Kidney (tissue), 14 donors: Measurements from ENCODE around the gene PLEKHM3. TPM values are rescaled to one million over a fixed set of nuclear protein-coding genes. Genes with fewer than 3 reads are reported as not detected.

ENCODE experiments used
- DNase-seq, 5 donors: peaks; one replicate each; pipeline ENCODE4 v3.0.0-alpha.2; 2013 to 2020
- FAIRE-seq: peaks from 2 replicates; lab custom pipeline; 2012; peaks lifted over from hg19 to GRCh38; lab: Jason Lieb, UNC
- H3K27ac ChIP-seq, 2 donors: one replicate each; pipeline ENCODE4 v1.7.0; 2013; ENCODE audit warnings: low read depth in 2 of 2, low read length in 2 of 2, inconsistent platforms in 1 of 2
- H3K27me3 ChIP-seq: one replicate; pipeline ENCODE4 v1.7.1; 2013; ENCODE audit warnings: low read length, inconsistent platforms; ENCODE audit not compliant: control insufficient read depth, insufficient read depth
- H3K36me3 ChIP-seq, 3 donors: one replicate each; pipeline versions ENCODE4 v1.7.0 to v1.7.1; 2013; ENCODE audit warnings: low read length in 3 of 3, control low read depth in 1 of 3, inconsistent platforms in 1 of 3; ENCODE audit not compliant: insufficient read depth in 3 of 3, control insufficient read depth in 2 of 3
- H3K4me1 ChIP-seq, 3 donors: one replicate each; pipeline versions ENCODE4 v1.7.0 to v1.7.1; 2013; ENCODE audit warnings: low read length in 3 of 3, inconsistent platforms in 1 of 3, low read depth in 1 of 3; ENCODE audit not compliant: control insufficient read depth in 2 of 3, insufficient read depth in 2 of 3
- H3K4me3 ChIP-seq, 3 donors: one replicate each; pipeline versions ENCODE4 v1.7.0 to v1.8.1; 2013; ENCODE audit warnings: low read length in 3 of 3, control low read depth in 1 of 3, inconsistent platforms in 1 of 3
- H3K9ac ChIP-seq, 3 donors: one replicate each; pipeline versions ENCODE4 v1.7.0 to v1.7.1; 2013; ENCODE audit warnings: low read length in 3 of 3, control low read depth in 1 of 3, inconsistent platforms in 1 of 3
- H3K9me3 ChIP-seq, 3 donors: one replicate each; pipeline versions ENCODE4 v1.7.0 to v1.7.1; 2013; ENCODE audit warnings: low read length in 3 of 3, control low read depth in 1 of 3, inconsistent platforms in 1 of 3; ENCODE audit not compliant: control insufficient read depth in 2 of 3, insufficient read depth in 1 of 3
- intact Hi-C: fragments of 100-400 bp; cut with DNase I; formaldehyde crosslinking; loops from one replicate; pipeline ENCODE4 v1.11.1; 2022
- polyA plus RNA-seq: library from polyadenylated mRNA; stranded (reverse); fragments of 350-450 nt; fragmentation: Illumina TruSeq; extraction: RNeasy Lipid Tissue Mini Kit (QIAGEN cat#74804); gene quantifications from one replicate; pipeline ENCODE4 v1.2.3, GENCODE V29; 2014; ENCODE audit warnings: low read depth, low replicate concordance; ENCODE audit not compliant: insufficient read depth
- total RNA-seq: library from RNA; stranded (reverse); fragmentation: NEBNext Ultra II Directional; extraction: Animal tissue kit (Norgen Biotek cat#: 25700); gene quantifications from one replicate; pipeline ENCODE4 v1.2.1, GENCODE V29; 2021
- TF ChIP-seq, protein P1 (sequence below): IDR thresholded peaks from 3 replicates; pipeline ENCODE4 v1.5.1; 2012; ENCODE audit warnings: mild to moderate bottlenecking, moderate library complexity, borderline replicate concordance; ENCODE audit not compliant: insufficient read depth; ENCODE audit errors: extremely low read depth
- donor health status: control.
- donor health status: control.
- donor health status: control.
- donor health status: control.
- donor health status: control.
- donor health status: DM: yes; HTN: yes; CAD: no.
- donor health status: Normal renal cell carcinoma (clear cell type).

Gene PLEKHM3
- total and polyA plus RNA-seq, 2 donors from 2014 or later = 4.2 to 13.5 TPM

DNA sequence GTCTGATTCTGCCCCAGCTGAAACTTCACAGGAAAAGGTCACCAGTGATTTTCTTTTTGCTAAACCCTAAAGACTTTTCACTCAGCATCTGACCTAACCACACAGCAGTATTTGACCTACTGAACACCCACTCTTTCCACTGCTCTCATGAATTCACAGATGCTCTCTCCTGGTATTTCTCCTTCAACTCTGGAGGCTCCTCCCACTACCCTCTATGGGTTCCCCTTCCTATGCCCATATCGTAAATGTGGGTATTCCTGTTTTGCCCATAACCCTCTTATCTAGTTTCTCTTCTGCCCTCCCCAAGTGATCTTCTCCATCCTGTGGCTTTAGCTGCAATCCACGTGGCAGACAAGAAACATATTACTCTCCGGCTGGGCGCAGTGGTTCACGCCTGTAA, 7.6 kb downstream of the PLEKHM3 start:
- Histone ChIP-seq H3K27ac (no peak overlapping the region), H3K4me3 (no peak overlapping the region), H3K27me3 (no peaks in the 10 kb centered on the region), H3K36me3 (no peaks in the 10 kb centered on the region), H3K4me1 (peaks cover 0 to 8% (median 7%) of the 10 kb centered on the region in 3 donors), H3K9ac (no peak overlapping the region), H3K9me3 (no peaks in the 10 kb centered on the region)
- TF ChIP-seq, protein P1, sequence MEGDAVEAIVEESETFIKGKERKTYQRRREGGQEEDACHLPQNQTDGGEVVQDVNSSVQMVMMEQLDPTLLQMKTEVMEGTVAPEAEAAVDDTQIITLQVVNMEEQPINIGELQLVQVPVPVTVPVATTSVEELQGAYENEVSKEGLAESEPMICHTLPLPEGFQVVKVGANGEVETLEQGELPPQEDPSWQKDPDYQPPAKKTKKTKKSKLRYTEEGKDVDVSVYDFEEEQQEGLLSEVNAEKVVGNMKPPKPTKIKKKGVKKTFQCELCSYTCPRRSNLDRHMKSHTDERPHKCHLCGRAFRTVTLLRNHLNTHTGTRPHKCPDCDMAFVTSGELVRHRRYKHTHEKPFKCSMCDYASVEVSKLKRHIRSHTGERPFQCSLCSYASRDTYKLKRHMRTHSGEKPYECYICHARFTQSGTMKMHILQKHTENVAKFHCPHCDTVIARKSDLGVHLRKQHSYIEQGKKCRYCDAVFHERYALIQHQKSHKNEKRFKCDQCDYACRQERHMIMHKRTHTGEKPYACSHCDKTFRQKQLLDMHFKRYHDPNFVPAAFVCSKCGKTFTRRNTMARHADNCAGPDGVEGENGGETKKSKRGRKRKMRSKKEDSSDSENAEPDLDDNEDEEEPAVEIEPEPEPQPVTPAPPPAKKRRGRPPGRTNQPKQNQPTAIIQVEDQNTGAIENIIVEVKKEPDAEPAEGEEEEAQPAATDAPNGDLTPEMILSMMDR = no peak
- no peak for DNase-seq
- no peak for FAIRE-seq
- intact Hi-C loops = no loop called here

GRCh38 chr2:208015475-208015874, 9.9 kb downstream of the PLEKHM3 start:
- H3K9me3 ChIP-seq = no peaks in the 10 kb centered on the region
- no peak overlapping the region for H3K9ac ChIP-seq
- H3K36me3 ChIP-seq = no peaks in the 10 kb centered on the region
- H3K27me3 ChIP-seq = no peaks in the 10 kb centered on the region
- no peak overlapping the region for H3K27ac ChIP-seq
- intact Hi-C loops = no loop called here
- TF ChIP-seq, protein P1 = no peak
- DNase-seq (no peak), FAIRE-seq (no peak)
- peaks cover 0 to 9% (median 8%) of the 10 kb centered on the region in 3 donors for H3K4me1 ChIP-seq
- H3K4me3 ChIP-seq = no peak overlapping the region

DNA sequence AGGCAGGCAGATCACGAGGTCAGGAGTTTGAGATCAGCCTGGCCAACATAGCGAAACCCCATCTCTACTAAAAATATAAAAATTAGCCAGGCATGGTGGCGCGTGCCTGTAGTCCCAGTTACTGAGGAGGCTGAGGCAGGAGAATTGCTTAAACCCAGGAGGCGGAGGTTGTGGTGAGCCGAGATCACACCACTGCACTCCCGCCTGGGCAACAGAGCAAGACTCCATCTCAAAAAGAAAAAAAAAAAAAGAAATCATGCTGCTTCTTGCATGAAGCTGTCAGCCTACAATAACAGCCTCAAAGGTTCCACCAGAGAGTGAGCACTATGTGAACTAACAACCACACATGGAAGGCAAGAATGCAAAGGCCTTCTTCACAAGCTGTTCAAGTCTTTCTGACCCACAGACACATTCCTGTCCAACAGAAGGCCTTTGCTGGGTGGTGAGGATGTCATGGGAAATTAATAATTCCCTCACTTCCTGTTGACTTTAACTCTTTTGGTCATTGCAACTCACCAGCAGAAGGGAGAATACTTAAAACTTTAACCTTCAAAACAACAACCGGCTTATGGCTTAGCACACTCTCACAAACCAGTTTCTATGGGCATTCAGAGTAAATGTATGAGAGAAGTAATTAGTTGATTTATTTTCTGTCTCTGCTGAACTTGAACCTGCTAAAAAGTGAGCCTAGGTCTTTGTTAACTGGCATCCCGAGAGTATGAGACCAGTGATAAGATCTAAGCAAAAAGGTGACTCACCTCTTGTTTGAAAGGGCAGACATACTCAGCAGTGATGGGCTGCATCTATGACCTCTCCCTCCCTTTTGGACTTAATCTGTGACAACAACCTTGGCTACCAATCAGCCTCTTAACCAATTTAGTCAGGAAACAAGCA, 11.8 kb downstream of the PLEKHM3 start:
- FAIRE-seq (no peak), DNase-seq (no peak)

More for the DNA sequence above, 11.8 kb downstream of the PLEKHM3 start:
- Histone ChIP-seq H3K9ac (no peak overlapping the region), H3K4me3 (no peak overlapping the region), H3K27me3 (no peaks in the 10 kb centered on the region), H3K9me3 (no peaks in the 10 kb centered on the region), H3K36me3 (no peaks in the 10 kb centered on the region), H3K4me1 (peaks cover 0 to 9% (median 8%) of the 10 kb centered on the region in 3 donors), H3K27ac (no peak overlapping the region)
- intact Hi-C loops = no loop called here
- TF ChIP-seq, protein P1 = no peak
